HepG2 (cell line): Measurements from ENCODE around the gene PRR30. TPM values are rescaled to one million over a fixed set of nuclear protein-coding genes. Genes with fewer than 3 reads are reported as not detected.

Experiments
- ATRX ChIP-seq: sonication (generic); formaldehyde crosslinking; IDR thresholded peaks from 2 replicates; pipeline ENCODE4 v1.4.0; 2020; ENCODE audit warnings: missing genetic modification reagents, borderline replicate concordance
- CENPT ChIP-seq: sonication (generic); formaldehyde crosslinking; IDR thresholded peaks from 2 replicates; pipeline ENCODE4 v1.8.0; 2022; ENCODE audit warnings: low read depth, mild to moderate bottlenecking, moderate library complexity, missing genetic modification reagents
- CREM ChIP-seq, 2 experiments: sonication (generic) in 1 of 2; formaldehyde crosslinking in 1 of 2; IDR thresholded peaks; 2 replicates each; pipeline versions ENCODE4 v1.4.0 to v1.6.1; 2016 to 2020; ENCODE audit warnings: antibody characterized with exemption in 1 of 2, mild to moderate bottlenecking in 1 of 2, missing genetic modification reagents in 1 of 2
- ESRRA ChIP-seq: sonication (generic); formaldehyde crosslinking; IDR thresholded peaks from 2 replicates; pipeline ENCODE4 v1.5.1; 2020; ENCODE audit warnings: mild to moderate bottlenecking, low read depth, missing genetic modification reagents
- FLYWCH1 ChIP-seq: sonication (generic); formaldehyde crosslinking; IDR thresholded peaks from 2 replicates; pipeline ENCODE4 v1.8.1; 2023; ENCODE audit warnings: mild to moderate bottlenecking, missing genetic modification reagents
- GABPB1 ChIP-seq: IDR thresholded peaks from 2 replicates; pipeline ENCODE4 v1.6.1; 2016; ENCODE audit warnings: mild to moderate bottlenecking, missing genetic modification reagents, moderate library complexity, missing compliant biosample characterization
- HCFC1 ChIP-seq: fragments of 150-350 bp; IDR thresholded peaks from 2 replicates; pipeline ENCODE4 v1.6.1; 2014; ENCODE audit warnings: low read depth, low read length
- JUNB ChIP-seq: sonication (generic); formaldehyde crosslinking; IDR thresholded peaks from 2 replicates; pipeline ENCODE4 v1.8.0; 2022; ENCODE audit warnings: missing genetic modification reagents, mild to moderate bottlenecking, borderline replicate concordance
- PAWR ChIP-seq: sonication (generic); formaldehyde crosslinking; IDR thresholded peaks from 2 replicates; pipeline ENCODE4 v1.4.0; 2020; ENCODE audit warnings: missing genetic modification reagents, mild to moderate bottlenecking, borderline replicate concordance
- PAX8 ChIP-seq: sonication (generic); formaldehyde crosslinking; IDR thresholded peaks from 2 replicates; pipeline ENCODE4 v1.8.0; 2022; ENCODE audit warnings: mild to moderate bottlenecking, missing genetic modification reagents, borderline replicate concordance
- SETDB1 ChIP-seq: sonication (generic); formaldehyde crosslinking; IDR thresholded peaks from 2 replicates; pipeline ENCODE4 v1.5.1; 2020; ENCODE audit warnings: missing genetic modification reagents, mild to moderate bottlenecking, borderline replicate concordance
- SPEN ChIP-seq: sonication (generic); formaldehyde crosslinking; IDR thresholded peaks from 2 replicates; pipeline ENCODE4 v1.5.1; 2020; ENCODE audit warnings: low read depth, mild to moderate bottlenecking, missing genetic modification reagents
- TFAP4 ChIP-seq: sonication (generic); IDR thresholded peaks from 2 replicates; pipeline ENCODE4 v1.6.1; 2016; ENCODE audit warnings: low read depth, borderline replicate concordance
- ZBTB2 ChIP-seq: sonication (generic); formaldehyde crosslinking; IDR thresholded peaks from 2 replicates; pipeline ENCODE4 v1.8.0; 2022; ENCODE audit warnings: low read depth, missing genetic modification reagents
- ZGPAT ChIP-seq: IDR thresholded peaks from 2 replicates; pipeline ENCODE4 v1.6.1; 2016; ENCODE audit warnings: mild to moderate bottlenecking
- ZMYM2 ChIP-seq: sonication (generic); formaldehyde crosslinking; IDR thresholded peaks from 2 replicates; pipeline ENCODE4 v1.8.0; 2022; ENCODE audit warnings: mild to moderate bottlenecking, missing genetic modification reagents
- ZNF260 ChIP-seq: sonication (generic); formaldehyde crosslinking; IDR thresholded peaks from 2 replicates; pipeline ENCODE4 v1.4.0; 2020; ENCODE audit warnings: missing genetic modification reagents, low read depth, mild to moderate bottlenecking, borderline replicate concordance
- ZNF280B ChIP-seq: sonication (generic); formaldehyde crosslinking; IDR thresholded peaks from 2 replicates; pipeline ENCODE4 v1.5.0; 2020; ENCODE audit warnings: missing genetic modification reagents, mild to moderate bottlenecking, borderline replicate concordance
- ZNF335 ChIP-seq: sonication (generic); formaldehyde crosslinking; IDR thresholded peaks from 2 replicates; pipeline ENCODE4 v1.4.0; 2020; ENCODE audit warnings: missing genetic modification reagents
- ZNF354B ChIP-seq: sonication (generic); formaldehyde crosslinking; IDR thresholded peaks from 2 replicates; pipeline ENCODE4 v1.8.0; 2022; ENCODE audit warnings: mild to moderate bottlenecking, missing genetic modification reagents
- ZNF550 ChIP-seq: sonication (generic); formaldehyde crosslinking; IDR thresholded peaks from 2 replicates; pipeline ENCODE4 v1.4.0; 2020; ENCODE audit warnings: mild to moderate bottlenecking, missing genetic modification reagents, borderline replicate concordance
- ZNF639 ChIP-seq: conservative IDR thresholded peaks from 2 replicates; pipeline ENCODE4 v1.6.1; 2018; ENCODE audit warnings: missing genetic modification reagents
- polyA plus RNA-seq, 8 experiments: library from polyadenylated mRNA; depleted of rRNA in 3 of 8; stranded (reverse) in 7 of 8; unstranded in 1 of 8; fragments of >200 nt; fragmentation: Illumina TruSeq in 4 of 8; extraction: Trizol in 4 of 8; gene quantifications; 2 replicates each; pipeline versions ENCODE4 v1.2.1 to v1.2.3, GENCODE V29; 2011 to 2016; ENCODE audit warnings: low read depth in 4 of 8, missing spikeins in 1 of 8, mixed read lengths in 1 of 8; ENCODE audit not compliant: insufficient read depth in 1 of 8
- total RNA-seq, 5 experiments: library from RNA; depleted of rRNA; stranded (reverse); fragments of >200 nt; fragmentation: Illumina TruSeq; extraction: Trizol; gene quantifications; 2 replicates each; pipeline ENCODE4 v1.2.3, GENCODE V29; 2016; ENCODE audit warnings: low read depth in 1 of 5

Gene PRR30
- total and polyA plus RNA-seq, 2 of the 13 experiments (the other 11 are each of a cell fraction or from before 2014, with no cell fraction given): not detected

- TF ChIP-seq ZNF260: no peak
- TF ChIP-seq HCFC1: peak; percentile 49; the same call in 1 of the 2 replicates
- TF ChIP-seq CREM (IDR thresholded peaks at IDR 0.05): no peak; the same call in 1 of the 2 replicates
- no peak for TF ChIP-seq CREM (CRISPR knock-in tag; IDR thresholded peaks at IDR 0.05)
- TF ChIP-seq ESRRA: no peak
- TF ChIP-seq ZNF280B (CRISPR knock-in tag): no peak
- no peak for TF ChIP-seq ZNF550 (CRISPR knock-in tag)
- TF ChIP-seq GABPB1: peak; percentile 88
- no peak for TF ChIP-seq ZNF639 (CRISPR knock-in tag)
- no peak for TF ChIP-seq TFAP4
- peak; percentile 84; the same call in 1 of the 2 replicates for TF ChIP-seq FLYWCH1
- TF ChIP-seq SPEN (CRISPR knock-in tag): peak; percentile 81
- TF ChIP-seq CENPT (CRISPR knock-in tag): no peak
- TF ChIP-seq JUNB (CRISPR knock-in tag): no peak
- TF ChIP-seq PAX8 (CRISPR knock-in tag): no peak
- peak; percentile 72; the same call in 1 of the 2 replicates for TF ChIP-seq ZGPAT (CRISPR knock-in tag)
- no peak for TF ChIP-seq PAWR (CRISPR knock-in tag)
- TF ChIP-seq SETDB1: no peak
- no peak; the same call in 1 of the 2 replicates for TF ChIP-seq ZNF335 (CRISPR knock-in tag)
- no peak for TF ChIP-seq ZBTB2 (CRISPR knock-in tag)
- no peak for TF ChIP-seq ZMYM2 (CRISPR knock-in tag)
- TF ChIP-seq ZNF354B (CRISPR knock-in tag): no peak
- TF ChIP-seq ATRX (CRISPR knock-in tag): no peak
These were observed 5.1 kb downstream of the PRR30 start, which contains the start of gene PREB (continued) for GRCh38 chr2:27133905-27134780.
